Loucy (cell line): Measurements from ENCODE around the gene RMI2.
"Not testable (repeated sequence)": the region's sequence is repeated elsewhere in the genome, so short reads cannot be mapped to it uniquely, and the experiment has no call there.

Experiments
- EZH2phosphoT487 ChIP-seq: fragments of 200-600 bp; IDR thresholded peaks from 2 replicates; pipeline ENCODE4 v1.6.1; 2018; ENCODE audit warnings: antibody characterized with exemption, mild to moderate bottlenecking, moderate library complexity, borderline replicate concordance
- TF ChIP-seq, protein P1 (sequence below): fragments of 200-600 bp; sonication (generic); conservative IDR thresholded peaks from 2 replicates; pipeline ENCODE4 v1.5.1; 2014; ENCODE audit warnings: mild to moderate bottlenecking, antibody characterized with exemption, low read length

DNA sequence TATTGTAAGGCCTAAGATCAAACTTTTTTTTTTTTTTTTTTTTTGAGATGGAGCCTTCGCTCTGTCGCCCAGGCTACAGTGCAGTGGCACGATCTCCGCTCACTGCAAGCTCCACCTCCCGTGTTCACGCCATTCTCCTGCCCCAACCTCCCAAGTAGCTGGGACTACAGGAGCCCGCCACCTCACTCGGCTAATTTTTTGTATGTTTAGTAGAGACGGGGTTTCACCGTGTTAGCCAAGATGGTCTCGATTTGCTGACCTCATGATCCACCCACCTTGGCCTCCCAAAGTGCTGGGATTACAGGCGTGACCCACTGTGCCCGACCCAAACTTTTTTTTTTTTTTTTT, 25.6 kb downstream of the RMI2 start:
- TF ChIP-seq, protein P1, sequence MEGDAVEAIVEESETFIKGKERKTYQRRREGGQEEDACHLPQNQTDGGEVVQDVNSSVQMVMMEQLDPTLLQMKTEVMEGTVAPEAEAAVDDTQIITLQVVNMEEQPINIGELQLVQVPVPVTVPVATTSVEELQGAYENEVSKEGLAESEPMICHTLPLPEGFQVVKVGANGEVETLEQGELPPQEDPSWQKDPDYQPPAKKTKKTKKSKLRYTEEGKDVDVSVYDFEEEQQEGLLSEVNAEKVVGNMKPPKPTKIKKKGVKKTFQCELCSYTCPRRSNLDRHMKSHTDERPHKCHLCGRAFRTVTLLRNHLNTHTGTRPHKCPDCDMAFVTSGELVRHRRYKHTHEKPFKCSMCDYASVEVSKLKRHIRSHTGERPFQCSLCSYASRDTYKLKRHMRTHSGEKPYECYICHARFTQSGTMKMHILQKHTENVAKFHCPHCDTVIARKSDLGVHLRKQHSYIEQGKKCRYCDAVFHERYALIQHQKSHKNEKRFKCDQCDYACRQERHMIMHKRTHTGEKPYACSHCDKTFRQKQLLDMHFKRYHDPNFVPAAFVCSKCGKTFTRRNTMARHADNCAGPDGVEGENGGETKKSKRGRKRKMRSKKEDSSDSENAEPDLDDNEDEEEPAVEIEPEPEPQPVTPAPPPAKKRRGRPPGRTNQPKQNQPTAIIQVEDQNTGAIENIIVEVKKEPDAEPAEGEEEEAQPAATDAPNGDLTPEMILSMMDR = not testable (repeated sequence)
- TF ChIP-seq EZH2phosphoT487 = not testable (repeated sequence)
